ENCODE results near the gene CD44. TPM values are rescaled to one million over a fixed set of nuclear protein-coding genes. Genes with fewer than 3 reads are reported as not detected.

The CD44 gene
- total RNA-seq, 1 donor from 2014 or later, result 46.0 TPM

DNA sequence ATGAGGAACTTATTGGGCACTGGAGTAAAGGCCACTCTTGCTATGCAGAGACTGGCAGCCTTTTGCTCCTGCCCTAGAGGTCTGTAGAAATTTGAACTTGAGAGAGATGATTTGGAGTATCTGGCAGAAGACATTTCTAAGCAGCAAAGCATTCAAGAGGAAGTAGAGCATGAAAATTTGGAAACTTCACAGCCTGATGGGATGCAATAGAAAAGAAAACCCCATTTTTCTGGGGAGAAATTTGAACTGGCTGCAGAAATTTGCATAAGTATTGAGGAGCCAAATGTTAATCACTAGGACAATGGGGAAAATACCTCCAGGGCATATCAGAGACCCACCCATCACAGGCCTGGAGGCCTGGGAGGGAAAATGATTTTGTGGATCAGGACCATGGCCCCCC lies 29.9 kb upstream of the CD44 start:
- peaks cover 3% of the 10 kb centered on the region for H3K4me1 Mint-ChIP-seq (ENCODE audit: unreplicated experiment)
- no peak overlapping the region for H3K4me3 Mint-ChIP-seq
- TF ChIP-seq, protein P1, sequence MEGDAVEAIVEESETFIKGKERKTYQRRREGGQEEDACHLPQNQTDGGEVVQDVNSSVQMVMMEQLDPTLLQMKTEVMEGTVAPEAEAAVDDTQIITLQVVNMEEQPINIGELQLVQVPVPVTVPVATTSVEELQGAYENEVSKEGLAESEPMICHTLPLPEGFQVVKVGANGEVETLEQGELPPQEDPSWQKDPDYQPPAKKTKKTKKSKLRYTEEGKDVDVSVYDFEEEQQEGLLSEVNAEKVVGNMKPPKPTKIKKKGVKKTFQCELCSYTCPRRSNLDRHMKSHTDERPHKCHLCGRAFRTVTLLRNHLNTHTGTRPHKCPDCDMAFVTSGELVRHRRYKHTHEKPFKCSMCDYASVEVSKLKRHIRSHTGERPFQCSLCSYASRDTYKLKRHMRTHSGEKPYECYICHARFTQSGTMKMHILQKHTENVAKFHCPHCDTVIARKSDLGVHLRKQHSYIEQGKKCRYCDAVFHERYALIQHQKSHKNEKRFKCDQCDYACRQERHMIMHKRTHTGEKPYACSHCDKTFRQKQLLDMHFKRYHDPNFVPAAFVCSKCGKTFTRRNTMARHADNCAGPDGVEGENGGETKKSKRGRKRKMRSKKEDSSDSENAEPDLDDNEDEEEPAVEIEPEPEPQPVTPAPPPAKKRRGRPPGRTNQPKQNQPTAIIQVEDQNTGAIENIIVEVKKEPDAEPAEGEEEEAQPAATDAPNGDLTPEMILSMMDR (conservative IDR thresholded peaks at IDR 0.05), result no peak

DNA sequence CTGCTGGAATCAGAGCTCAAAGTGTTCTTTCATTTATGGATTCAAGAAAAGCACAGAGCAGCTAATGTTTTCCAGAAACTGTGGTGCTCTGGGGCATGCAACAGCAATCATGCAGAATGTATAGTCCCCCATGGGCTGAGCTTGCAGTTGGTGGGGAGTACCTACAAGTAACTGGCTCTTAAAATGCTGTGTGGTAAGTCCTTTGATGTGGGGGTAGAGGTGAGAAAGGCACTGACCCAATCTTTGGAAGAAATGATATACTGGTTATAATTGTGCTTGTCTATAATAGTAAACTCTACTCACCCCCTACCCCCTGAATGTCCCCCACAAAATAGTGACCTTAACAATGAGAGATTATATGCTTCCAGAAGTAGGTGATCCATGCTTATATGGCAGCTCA lies 29.1 kb upstream of the CD44 start:
- no peak for DNase-seq (ENCODE audit: extremely low spot score, unreplicated experiment)
- Mint-ChIP-seq H3K4me3 (no peak overlapping the region), H3K36me3 (no peaks in the 10 kb centered on the region), H3K4me1 (ENCODE audit: unreplicated experiment) (peaks cover 3% of the 10 kb centered on the region), H3K27me3 (peaks cover 22% of the 10 kb centered on the region), H3K27ac (no peak overlapping the region), H3K9me3 (no peaks in the 10 kb centered on the region)
- TF ChIP-seq, protein P1 (conservative IDR thresholded peaks at IDR 0.05), result no peak

More for the DNA sequence above, 29.9 kb upstream of the CD44 start:
- H3K9me3 Mint-ChIP-seq, result no peaks in the 10 kb centered on the region
- H3K27me3 Mint-ChIP-seq, result peaks cover 22% of the 10 kb centered on the region
- H3K36me3 Mint-ChIP-seq, result no peaks in the 10 kb centered on the region
- DNase-seq (ENCODE audit: extremely low spot score, unreplicated experiment), result no peak
- no peak overlapping the region for H3K27ac Mint-ChIP-seq

DNA sequence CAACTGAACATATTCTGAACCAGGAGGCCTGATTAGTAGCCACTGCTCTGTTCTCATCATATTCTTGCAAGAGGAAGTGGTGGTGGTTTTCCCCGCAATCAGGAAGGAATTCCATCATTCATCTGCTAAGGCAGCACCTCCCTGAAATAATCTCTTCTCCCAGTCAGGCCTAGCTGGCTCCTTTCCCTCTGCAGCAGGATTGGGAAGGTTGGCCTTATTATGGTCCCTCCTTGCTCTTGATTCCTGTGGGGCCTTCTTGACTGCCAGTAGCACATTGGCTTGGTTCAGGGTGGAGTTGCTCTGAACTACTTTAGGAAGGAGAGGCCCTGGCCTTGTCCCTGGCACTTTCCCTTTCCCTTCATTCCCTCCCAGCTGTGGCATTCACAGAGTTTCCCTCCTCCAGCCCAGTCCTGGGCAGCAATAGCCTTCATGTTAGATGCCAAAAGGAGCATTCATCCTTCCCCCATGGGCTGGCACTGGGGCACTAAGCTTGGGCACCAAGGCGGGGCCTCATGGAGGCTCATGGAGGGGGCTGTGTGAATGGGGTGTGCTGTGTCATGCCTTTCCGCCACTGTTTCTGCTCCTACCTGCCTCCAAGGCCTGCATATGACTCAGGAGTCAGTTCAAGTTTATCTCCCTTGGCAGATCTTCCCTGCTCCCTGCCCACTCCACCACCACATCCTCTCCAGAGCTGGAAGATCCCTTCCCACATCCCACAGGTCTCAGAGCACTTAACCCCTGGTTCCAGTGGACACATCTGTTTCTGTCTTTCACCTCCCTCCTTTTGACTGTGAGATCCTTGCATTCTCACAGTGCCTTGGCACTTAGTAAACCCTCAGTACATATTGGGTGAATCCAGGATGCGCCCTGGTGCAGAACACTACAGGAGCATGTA lies 27.6 kb upstream of the CD44 start:
- TF ChIP-seq, protein P1 (conservative IDR thresholded peaks at IDR 0.05), result no peak
- Mint-ChIP-seq H3K27ac (no peak overlapping the region), H3K27me3 (peaks cover 20% of the 10 kb centered on the region)

DNA sequence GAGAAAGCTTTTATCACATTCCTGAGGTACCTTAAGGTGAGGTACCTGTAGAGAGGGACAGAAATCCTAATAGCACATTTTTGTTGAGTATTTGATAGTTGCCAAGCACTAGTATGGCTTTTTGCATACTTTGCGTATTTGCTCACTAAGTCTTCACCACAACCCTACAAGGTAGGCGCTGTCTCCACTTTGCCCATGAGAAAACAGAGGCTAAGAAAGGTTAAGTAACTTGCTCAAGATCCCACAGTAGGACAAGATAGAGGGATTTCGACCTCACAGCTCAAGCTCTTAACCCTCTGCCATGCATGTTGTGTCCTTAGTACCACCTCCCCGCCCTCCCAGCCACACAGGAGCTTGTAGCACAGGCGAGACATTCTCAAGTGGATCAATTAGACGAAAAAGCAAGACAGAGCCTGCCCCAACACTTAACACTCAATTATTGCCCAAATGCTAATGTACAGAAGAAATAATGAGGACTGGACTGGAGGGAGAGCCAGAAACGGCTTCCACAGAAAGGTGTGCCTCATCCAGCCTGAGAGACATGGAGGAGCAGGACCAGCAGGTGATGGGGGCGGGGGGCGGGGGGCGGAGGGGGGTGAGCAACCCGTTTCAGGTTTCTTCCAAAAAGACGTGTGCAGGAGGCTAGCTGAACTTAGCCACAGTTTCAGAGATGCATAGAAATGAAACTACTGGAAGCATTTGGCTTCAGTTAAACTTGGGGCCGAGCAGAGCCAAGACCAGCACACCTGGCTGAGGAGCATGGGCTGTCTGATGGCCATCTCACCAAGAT lies 26.7 kb upstream of the CD44 start:
- Mint-ChIP-seq H3K4me3 (no peak overlapping the region), H3K36me3 (no peaks in the 10 kb centered on the region), H3K27ac (no peak overlapping the region), H3K9me3 (no peaks in the 10 kb centered on the region), H3K4me1 (ENCODE audit: unreplicated experiment) (peaks cover 3% of the 10 kb centered on the region), H3K27me3 (peaks cover 16% of the 10 kb centered on the region)
- TF ChIP-seq, protein P1 (conservative IDR thresholded peaks at IDR 0.05), result no peak
- no peak for DNase-seq (ENCODE audit: extremely low spot score, unreplicated experiment)

More for the DNA sequence above, 27.6 kb upstream of the CD44 start:
- H3K9me3 Mint-ChIP-seq, result no peaks in the 10 kb centered on the region
- no peaks in the 10 kb centered on the region for H3K36me3 Mint-ChIP-seq
- H3K4me3 Mint-ChIP-seq, result no peak overlapping the region
- peaks cover 3% of the 10 kb centered on the region for H3K4me1 Mint-ChIP-seq (ENCODE audit: unreplicated experiment)
- DNase-seq (ENCODE audit: extremely low spot score, unreplicated experiment), result no peak

DNA sequence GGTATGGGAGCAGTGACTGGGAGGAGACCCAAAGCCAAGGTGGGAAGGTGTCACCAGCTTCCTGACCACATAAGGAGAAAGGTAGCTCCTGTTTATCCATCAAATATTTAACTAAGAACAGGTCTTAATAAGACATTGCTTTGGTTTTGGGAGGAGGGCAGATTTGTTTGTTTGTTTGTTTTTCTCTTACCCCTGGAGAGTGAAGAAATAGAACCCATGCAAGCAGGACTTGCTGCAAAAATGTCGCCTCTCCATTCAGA lies 26.2 kb upstream of the CD44 start:
- Mint-ChIP-seq H3K4me1 (ENCODE audit: unreplicated experiment) (peaks cover 3% of the 10 kb centered on the region), H3K27ac (no peak overlapping the region), H3K27me3 (peaks cover 17% of the 10 kb centered on the region), H3K36me3 (no peaks in the 10 kb centered on the region), H3K4me3 (no peak overlapping the region), H3K9me3 (no peaks in the 10 kb centered on the region)
- DNase-seq (ENCODE audit: extremely low spot score, unreplicated experiment), result no peak
- TF ChIP-seq, protein P1 (conservative IDR thresholded peaks at IDR 0.05), result no peak
